Measurements from ENCODE around the gene KIF12.

KIF12 gene

DNA sequence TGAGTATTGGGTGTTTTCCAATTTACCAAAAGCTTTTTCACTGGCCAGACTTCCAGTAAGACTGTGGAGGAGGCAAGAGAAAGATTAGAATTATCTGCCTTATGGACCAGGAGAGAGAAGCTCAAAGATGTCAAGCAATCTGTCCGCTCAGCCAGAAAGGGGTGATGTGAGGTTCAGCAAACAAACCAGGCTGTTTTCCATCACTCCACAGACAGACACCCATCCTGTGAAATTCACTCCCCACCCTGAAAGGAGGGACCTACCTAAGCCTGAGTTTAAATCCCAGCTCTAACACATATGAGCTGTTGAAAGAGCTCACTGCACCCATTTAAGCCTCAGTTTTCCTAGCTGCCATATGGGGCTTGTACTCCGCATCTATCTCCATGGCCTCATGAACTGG, 41.3 kb upstream of the KIF12 start:
- Histone ChIP-seq H3K4ac (ENCODE audit: low read depth, low read length) (no peak overlapping the region), H3K4me2 (ENCODE audit: low read length) (no peak overlapping the region), H3K56ac (ENCODE audit: low read length) (no peak overlapping the region), H3K4me1 (ENCODE audit: control insufficient read depth, low read depth, low read length) (no peaks in the 10 kb centered on the region), H3K79me2 (ENCODE audit: control insufficient read depth, insufficient read depth, low read length) (no peaks in the 10 kb centered on the region), H3K4me3 (ENCODE audit: low read length) (no peak overlapping the region), H4K5ac (ENCODE audit: low read length) (no peak overlapping the region), H2AK5ac (ENCODE audit: low read length) (no peak overlapping the region), H3K18ac (ENCODE audit: low read length) (no peak overlapping the region), H4K8ac (ENCODE audit: low read depth, low read length) (no peak overlapping the region), H3K36me3 (ENCODE audit: control insufficient read depth, insufficient read depth, low read length) (no peaks in the 10 kb centered on the region), H2BK120ac (ENCODE audit: low read depth, low read length) (no peak overlapping the region), H3K23ac (ENCODE audit: low read length) (no peak overlapping the region), H3K27ac (ENCODE audit: low read depth, low read length) (no peak overlapping the region), H3K79me1 (ENCODE audit: low read length) (no peaks in the 10 kb centered on the region), H2BK5ac (ENCODE audit: low read length) (no peak overlapping the region), H3K9ac (ENCODE audit: low read length) (no peak overlapping the region), H2BK15ac (replicated peaks; ENCODE audit: low read depth) (no peak overlapping the region), H3K27me3 (ENCODE audit: insufficient read depth, low read length, poor library complexity) (peaks cover 2% of the 10 kb centered on the region)
- no CpG with 5 or more reads among the region's 2 CpGs for WGBS (ENCODE audit: extremely low coverage, insufficient coverage, low lambda C conversion rate)
- DNase-seq, result no peak

DNA sequence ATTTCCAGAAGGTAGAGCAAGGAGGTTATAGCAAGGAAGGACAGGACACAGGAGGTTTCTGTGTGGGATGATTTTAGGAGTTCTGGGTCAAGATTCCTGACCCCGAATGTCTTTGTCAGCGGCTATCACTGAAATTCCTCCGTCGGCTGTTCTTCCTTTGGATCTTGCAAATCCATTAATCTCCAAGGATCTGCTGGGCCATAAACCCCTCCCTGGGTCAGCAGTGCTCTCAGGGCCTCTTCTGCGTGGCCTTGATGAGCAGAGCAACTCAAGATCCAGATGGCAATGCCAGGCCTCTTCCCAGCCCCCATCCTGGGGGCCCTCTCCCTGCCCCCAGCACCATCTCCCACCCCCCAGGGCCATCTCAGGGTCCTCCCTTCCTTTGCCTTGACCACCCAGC, 40.0 kb upstream of the KIF12 start:
- no peaks in the 10 kb centered on the region for H3K36me3 ChIP-seq (ENCODE audit: control insufficient read depth, insufficient read depth, low read length)
- no peak overlapping the region for H3K18ac ChIP-seq (ENCODE audit: low read length)
- H4K5ac ChIP-seq (ENCODE audit: low read length), result no peak overlapping the region
- no peak overlapping the region for H3K23ac ChIP-seq (ENCODE audit: low read length)
- H3K27me3 ChIP-seq (ENCODE audit: insufficient read depth, low read length, poor library complexity), result peaks cover 2% of the 10 kb centered on the region
- no CpG with 5 or more reads among the region's 5 CpGs for WGBS (ENCODE audit: extremely low coverage, insufficient coverage, low lambda C conversion rate)
- H3K9ac ChIP-seq (ENCODE audit: low read length), result no peak overlapping the region
- H3K4me3 ChIP-seq (ENCODE audit: low read length), result no peak overlapping the region
- no peak overlapping the region for H2AK5ac ChIP-seq (ENCODE audit: low read length)
- H2BK5ac ChIP-seq (ENCODE audit: low read length), result no peak overlapping the region
- H3K4me2 ChIP-seq (ENCODE audit: low read length), result no peak overlapping the region
- DNase-seq, result no peak
- H3K4me1 ChIP-seq (ENCODE audit: control insufficient read depth, low read depth, low read length), result no peaks in the 10 kb centered on the region
- H3K56ac ChIP-seq (ENCODE audit: low read length), result no peak overlapping the region
- no peak overlapping the region for H2BK15ac ChIP-seq (replicated peaks; ENCODE audit: low read depth)
- no peaks in the 10 kb centered on the region for H3K79me2 ChIP-seq (ENCODE audit: control insufficient read depth, insufficient read depth, low read length)
- H4K8ac ChIP-seq (ENCODE audit: low read depth, low read length), result no peak overlapping the region
- H3K27ac ChIP-seq (ENCODE audit: low read depth, low read length), result no peak overlapping the region
- no peak overlapping the region for H3K4ac ChIP-seq (ENCODE audit: low read depth, low read length)
- H2BK120ac ChIP-seq (ENCODE audit: low read depth, low read length), result no peak overlapping the region
- H3K79me1 ChIP-seq (ENCODE audit: low read length), result no peaks in the 10 kb centered on the region

DNA sequence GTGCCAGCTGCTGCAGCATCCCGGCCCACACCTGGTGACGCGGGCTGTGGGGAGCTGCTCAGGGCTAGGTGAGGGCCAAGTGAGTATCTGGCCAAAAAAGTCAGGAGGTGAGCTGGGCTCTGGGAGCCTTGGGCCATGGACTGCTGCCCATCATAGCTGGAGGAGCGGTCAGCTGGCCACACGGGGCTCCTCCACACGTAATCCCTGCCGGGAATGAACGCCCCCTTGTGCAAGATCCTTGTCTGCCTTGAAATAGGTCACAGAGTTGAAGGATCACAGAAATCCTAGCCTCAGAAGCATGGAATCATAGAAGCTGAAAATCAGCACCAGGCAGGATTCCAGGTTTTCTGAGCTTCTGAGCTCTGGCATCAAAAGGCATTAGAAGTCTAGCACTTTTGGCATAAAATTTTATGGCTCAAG, 39.5 kb upstream of the KIF12 start:
- Histone ChIP-seq H3K4me2 (ENCODE audit: low read length) (no peak overlapping the region), H4K5ac (ENCODE audit: low read length) (no peak overlapping the region), H3K56ac (ENCODE audit: low read length) (no peak overlapping the region), H2BK5ac (ENCODE audit: low read length) (no peak overlapping the region), H3K23ac (ENCODE audit: low read length) (no peak overlapping the region), H3K27ac (ENCODE audit: low read depth, low read length) (no peak overlapping the region), H3K27me3 (ENCODE audit: insufficient read depth, low read length, poor library complexity) (peaks cover 2% of the 10 kb centered on the region), H4K8ac (ENCODE audit: low read depth, low read length) (no peak overlapping the region), H2BK120ac (ENCODE audit: low read depth, low read length) (no peak overlapping the region), H3K4me1 (ENCODE audit: control insufficient read depth, low read depth, low read length) (no peaks in the 10 kb centered on the region), H2BK15ac (replicated peaks; ENCODE audit: low read depth) (no peak overlapping the region), H3K4ac (ENCODE audit: low read depth, low read length) (no peak overlapping the region), H3K4me3 (ENCODE audit: low read length) (no peak overlapping the region), H3K79me1 (ENCODE audit: low read length) (no peaks in the 10 kb centered on the region), H3K79me2 (ENCODE audit: control insufficient read depth, insufficient read depth, low read length) (no peaks in the 10 kb centered on the region), H3K18ac (ENCODE audit: low read length) (no peak overlapping the region), H2AK5ac (ENCODE audit: low read length) (no peak overlapping the region), H3K9ac (ENCODE audit: low read length) (no peak overlapping the region), H3K36me3 (ENCODE audit: control insufficient read depth, insufficient read depth, low read length) (no peaks in the 10 kb centered on the region)
- no peak for DNase-seq
- WGBS (ENCODE audit: extremely low coverage, insufficient coverage, low lambda C conversion rate), result no CpG with 5 or more reads among the region's 8 CpGs

GRCh38 chr9:114137831-114138230, 38.7 kb upstream of the KIF12 start:
- Histone ChIP-seq H3K79me2 (ENCODE audit: control insufficient read depth, insufficient read depth, low read length) (no peaks in the 10 kb centered on the region), H4K8ac (ENCODE audit: low read depth, low read length) (no peak overlapping the region), H3K23ac (ENCODE audit: low read length) (no peak overlapping the region), H3K9ac (ENCODE audit: low read length) (no peak overlapping the region), H3K79me1 (ENCODE audit: low read length) (no peaks in the 10 kb centered on the region), H3K4me2 (ENCODE audit: low read length) (no peak overlapping the region), H2BK5ac (ENCODE audit: low read length) (no peak overlapping the region), H2BK120ac (ENCODE audit: low read depth, low read length) (no peak overlapping the region), H3K36me3 (ENCODE audit: control insufficient read depth, insufficient read depth, low read length) (no peaks in the 10 kb centered on the region), H2AK5ac (ENCODE audit: low read length) (no peak overlapping the region), H3K4me3 (ENCODE audit: low read length) (no peak overlapping the region), H4K5ac (ENCODE audit: low read length) (no peak overlapping the region), H3K4ac (ENCODE audit: low read depth, low read length) (no peak overlapping the region), H2BK15ac (replicated peaks; ENCODE audit: low read depth) (no peak overlapping the region), H3K18ac (ENCODE audit: low read length) (no peak overlapping the region), H3K27ac (ENCODE audit: low read depth, low read length) (no peak overlapping the region), H3K4me1 (ENCODE audit: control insufficient read depth, low read depth, low read length) (no peaks in the 10 kb centered on the region), H3K27me3 (ENCODE audit: insufficient read depth, low read length, poor library complexity) (peaks cover 2% of the 10 kb centered on the region), H3K56ac (ENCODE audit: low read length) (no peak overlapping the region)
- WGBS (ENCODE audit: extremely low coverage, insufficient coverage, low lambda C conversion rate), result no CpG with 5 or more reads among the region's 6 CpGs
- no peak for DNase-seq

- no peak overlapping the region for H3K4ac ChIP-seq (ENCODE audit: low read depth, low read length)
- no peak overlapping the region for H2AK5ac ChIP-seq (ENCODE audit: low read length)
- H3K18ac ChIP-seq (ENCODE audit: low read length), result no peak overlapping the region
- DNase-seq, result no peak
- H3K4me3 ChIP-seq (ENCODE audit: low read length), result no peak overlapping the region
- no peak overlapping the region for H4K5ac ChIP-seq (ENCODE audit: low read length)
- no peak overlapping the region for H3K4me2 ChIP-seq (ENCODE audit: low read length)
- H3K36me3 ChIP-seq (ENCODE audit: control insufficient read depth, insufficient read depth, low read length), result no peaks in the 10 kb centered on the region
- no peak overlapping the region for H4K8ac ChIP-seq (ENCODE audit: low read depth, low read length)
- no CpG with 5 or more reads among the region's 5 CpGs for WGBS (ENCODE audit: extremely low coverage, insufficient coverage, low lambda C conversion rate)
- no peak overlapping the region for H3K56ac ChIP-seq (ENCODE audit: low read length)
- H3K79me1 ChIP-seq (ENCODE audit: low read length), result no peaks in the 10 kb centered on the region
- H2BK15ac ChIP-seq (replicated peaks; ENCODE audit: low read depth), result no peak overlapping the region
- no peak overlapping the region for H3K9ac ChIP-seq (ENCODE audit: low read length)
- no peak overlapping the region for H2BK5ac ChIP-seq (ENCODE audit: low read length)
- no peaks in the 10 kb centered on the region for H3K79me2 ChIP-seq (ENCODE audit: control insufficient read depth, insufficient read depth, low read length)
- no peaks in the 10 kb centered on the region for H3K4me1 ChIP-seq (ENCODE audit: control insufficient read depth, low read depth, low read length)
- no peaks in the 10 kb centered on the region for H3K27me3 ChIP-seq (ENCODE audit: insufficient read depth, low read length, poor library complexity)
- no peak overlapping the region for H2BK120ac ChIP-seq (ENCODE audit: low read depth, low read length)
- H3K23ac ChIP-seq (ENCODE audit: low read length), result no peak overlapping the region
- no peak overlapping the region for H3K27ac ChIP-seq (ENCODE audit: low read depth, low read length)
Observed at GRCh38 chr9:114134827-114135396, 35.8 kb upstream of the KIF12 start.

- Histone ChIP-seq H3K79me2 (ENCODE audit: control insufficient read depth, insufficient read depth, low read length) (no peaks in the 10 kb centered on the region), H3K4me3 (ENCODE audit: low read length) (no peak overlapping the region), H3K27ac (ENCODE audit: low read depth, low read length) (no peak overlapping the region), H4K8ac (ENCODE audit: low read depth, low read length) (no peak overlapping the region), H3K18ac (ENCODE audit: low read length) (no peak overlapping the region), H3K79me1 (ENCODE audit: low read length) (no peaks in the 10 kb centered on the region), H3K4ac (ENCODE audit: low read depth, low read length) (no peak overlapping the region), H2BK120ac (ENCODE audit: low read depth, low read length) (no peak overlapping the region), H2BK5ac (ENCODE audit: low read length) (no peak overlapping the region), H3K4me1 (ENCODE audit: control insufficient read depth, low read depth, low read length) (no peaks in the 10 kb centered on the region), H3K4me2 (ENCODE audit: low read length) (no peak overlapping the region), H2AK5ac (ENCODE audit: low read length) (no peak overlapping the region), H2BK15ac (replicated peaks; ENCODE audit: low read depth) (no peak overlapping the region), H3K9ac (ENCODE audit: low read length) (no peak overlapping the region), H4K5ac (ENCODE audit: low read length) (no peak overlapping the region), H3K56ac (ENCODE audit: low read length) (no peak overlapping the region), H3K27me3 (ENCODE audit: insufficient read depth, low read length, poor library complexity) (no peaks in the 10 kb centered on the region), H3K23ac (ENCODE audit: low read length) (no peak overlapping the region), H3K36me3 (ENCODE audit: control insufficient read depth, insufficient read depth, low read length) (no peaks in the 10 kb centered on the region)
- WGBS (ENCODE audit: extremely low coverage, insufficient coverage, low lambda C conversion rate), result no CpG with 5 or more reads among the region's 7 CpGs
- DNase-seq, result no peak
Observed at GRCh38 chr9:114132550-114132918, 33.4 kb upstream of the KIF12 start.

Data from mesendoderm (in vitro differentiated cells).